NCI-H1092 treated with DMSO at 0.1 percent for 48 hours (cell line): ENCODE measurements around the gene LEKR1.

ENCODE experiments used
- DNase-seq: peaks from one replicate; lab custom pipeline; 2025; lab: John Stamatoyannopoulos, UW

Gene LEKR1

DNA sequence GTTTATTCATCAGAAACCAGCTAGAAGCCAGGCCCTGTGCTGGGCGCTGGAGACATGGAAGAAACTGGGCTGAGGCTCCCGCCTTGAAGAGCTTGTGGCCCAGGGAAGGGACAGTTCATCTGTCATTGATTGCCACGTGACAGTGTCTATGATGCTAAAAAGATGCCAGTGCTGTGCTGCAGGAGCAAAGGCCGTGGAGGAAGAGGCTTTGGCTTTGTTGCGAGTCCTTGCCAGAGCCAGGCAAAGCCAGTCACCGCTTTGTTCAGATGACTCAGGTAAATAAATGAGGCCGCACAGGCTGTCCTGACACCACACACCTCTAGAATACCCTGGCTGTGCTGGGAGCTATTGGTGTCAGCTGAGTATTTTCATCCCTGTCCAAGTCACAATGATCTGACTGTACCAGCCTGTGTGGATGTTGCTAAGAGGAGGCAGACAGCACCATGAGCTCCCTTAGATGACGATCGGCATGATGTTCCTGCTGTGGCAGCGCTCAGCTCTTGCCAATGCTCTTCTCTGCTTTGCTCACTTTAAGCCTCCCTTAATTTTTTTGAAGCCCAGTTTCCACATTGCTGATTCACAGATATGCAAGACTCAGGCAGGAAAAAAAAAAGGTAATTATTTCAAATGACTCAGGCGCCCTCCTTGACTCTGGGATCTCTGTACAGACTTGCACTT, 256.3 kb downstream of the LEKR1 start:
- no peak for DNase-seq

DNA sequence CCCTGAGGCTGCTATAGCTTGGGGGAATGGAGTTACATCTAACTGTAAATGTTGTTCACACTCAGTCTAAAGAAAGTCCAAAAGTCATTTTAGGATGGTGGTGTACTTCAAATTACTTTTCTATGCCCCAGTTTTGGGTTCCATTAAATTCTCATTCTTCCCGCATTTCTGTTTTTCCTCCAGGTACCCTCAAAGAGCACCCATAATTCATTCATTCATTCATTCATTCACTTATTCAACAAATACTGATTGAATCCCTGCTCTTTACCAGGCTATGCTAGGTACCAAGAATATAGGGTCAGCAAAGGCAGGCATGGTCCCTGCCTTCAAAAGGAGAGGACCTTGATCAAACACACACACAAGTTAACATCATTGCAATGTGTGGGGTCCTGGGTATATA, 257.7 kb downstream of the LEKR1 start:
- no peak for DNase-seq

DNA sequence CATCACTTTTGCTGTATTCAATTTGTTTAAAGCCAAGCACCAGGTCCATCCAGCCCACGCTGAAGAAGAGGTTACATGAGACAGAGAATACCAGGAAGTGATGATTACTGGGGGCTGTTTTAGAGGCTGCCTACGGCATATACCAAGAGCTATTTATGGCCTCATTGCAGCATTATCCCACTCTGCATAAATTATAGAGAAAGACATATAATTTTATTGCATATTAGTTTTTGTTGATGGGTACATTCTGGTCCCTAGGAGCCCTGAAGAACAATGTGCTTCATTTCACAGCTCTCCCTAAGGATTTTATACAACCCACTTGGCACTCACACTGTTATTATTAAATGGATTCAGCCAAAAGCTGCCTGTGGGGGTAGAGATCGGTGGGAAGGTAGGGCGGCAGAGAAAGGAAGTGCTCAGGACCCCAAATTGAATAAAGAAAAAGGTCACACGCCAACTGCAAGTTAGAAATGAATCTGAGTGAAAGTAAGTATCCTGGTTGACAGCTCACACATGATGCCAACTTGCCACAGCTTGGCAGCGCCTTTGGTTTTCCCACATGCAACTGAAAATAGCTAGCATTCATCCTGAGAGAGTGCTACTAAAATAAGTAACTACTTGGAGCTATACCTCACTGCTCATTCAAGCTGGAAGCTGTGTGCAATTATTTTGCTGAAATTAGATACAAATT, 260.1 kb downstream of the LEKR1 start:
- DNase-seq: no peak

DNA sequence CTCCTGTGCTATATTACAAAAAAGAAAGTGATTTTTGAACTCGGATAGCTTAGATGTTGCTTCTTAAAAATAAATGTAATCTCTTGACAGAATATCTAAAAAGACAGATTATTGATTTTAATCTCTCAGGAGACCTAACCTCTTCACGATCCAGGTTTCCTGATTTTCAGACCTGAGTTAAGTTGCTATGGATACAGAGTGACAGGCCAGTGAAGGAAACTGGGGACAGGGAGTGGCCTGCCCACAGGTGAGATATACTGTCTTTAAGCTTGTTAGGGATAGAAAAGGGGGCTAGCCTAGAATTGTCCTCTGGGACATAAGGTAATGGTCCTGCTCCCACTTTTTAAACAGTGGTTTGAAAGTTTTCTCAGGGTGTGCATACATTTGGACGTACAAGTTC, 260.6 kb downstream of the LEKR1 start:
- no peak for DNase-seq

DNA sequence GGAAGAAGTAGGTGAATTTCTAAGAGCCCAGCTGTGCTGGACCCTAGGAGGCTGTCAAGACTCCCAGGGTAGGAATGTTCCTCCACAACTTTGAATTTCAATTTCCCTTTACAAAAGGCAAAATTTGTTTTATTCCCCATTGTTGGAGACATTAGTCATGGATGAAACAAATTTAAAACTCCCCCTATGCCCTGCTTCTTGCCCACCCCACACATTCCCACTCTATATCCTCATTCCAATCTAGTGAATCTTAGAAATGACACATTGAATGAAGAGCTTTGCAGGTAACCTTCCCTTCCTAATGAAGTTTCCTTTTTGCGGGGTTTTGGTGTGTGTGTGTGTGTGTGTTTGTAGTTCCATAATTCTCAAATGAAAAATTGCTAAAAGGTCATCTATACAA, 261.2 kb downstream of the LEKR1 start:
- DNase-seq: no peak

DNA sequence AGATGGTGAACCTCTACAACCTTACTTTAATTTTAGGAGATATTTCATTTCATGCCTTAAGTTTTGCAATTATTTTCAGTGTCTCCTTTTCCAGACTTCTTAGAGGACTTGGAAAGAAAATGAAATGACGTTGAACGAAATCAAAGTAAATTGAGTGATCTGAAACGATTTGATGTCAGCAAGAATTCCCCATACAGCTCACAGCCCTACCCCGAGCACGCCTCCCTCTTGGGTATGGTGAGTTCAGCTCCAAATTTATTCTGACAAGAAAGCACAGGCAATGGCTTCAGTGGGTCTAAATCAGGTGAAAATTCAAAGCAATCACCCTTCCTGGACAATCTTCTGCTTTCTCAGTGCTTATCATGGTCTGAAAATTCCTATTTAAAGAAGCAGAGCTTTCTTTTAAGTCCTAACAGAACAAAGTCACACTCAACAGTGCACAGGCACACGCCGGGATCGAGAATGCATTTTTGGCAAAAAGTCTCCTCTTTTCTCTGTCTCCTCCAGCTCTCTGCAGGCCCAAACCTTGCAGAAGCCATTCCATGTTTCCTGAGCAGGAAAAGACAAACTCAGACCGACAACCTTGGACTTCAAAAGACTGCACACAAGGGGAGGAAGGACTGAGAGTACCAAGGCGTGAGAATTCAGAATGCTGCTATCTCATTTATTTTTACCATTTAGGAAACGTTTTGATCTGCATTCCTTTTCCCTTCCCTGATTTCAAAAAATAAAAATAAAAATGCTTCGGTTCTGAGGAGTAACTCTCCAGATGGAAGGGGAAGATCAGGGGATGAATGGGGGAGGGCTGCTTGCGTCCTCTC, 261.8 kb downstream of the LEKR1 start:
- no peak for DNase-seq

DNA sequence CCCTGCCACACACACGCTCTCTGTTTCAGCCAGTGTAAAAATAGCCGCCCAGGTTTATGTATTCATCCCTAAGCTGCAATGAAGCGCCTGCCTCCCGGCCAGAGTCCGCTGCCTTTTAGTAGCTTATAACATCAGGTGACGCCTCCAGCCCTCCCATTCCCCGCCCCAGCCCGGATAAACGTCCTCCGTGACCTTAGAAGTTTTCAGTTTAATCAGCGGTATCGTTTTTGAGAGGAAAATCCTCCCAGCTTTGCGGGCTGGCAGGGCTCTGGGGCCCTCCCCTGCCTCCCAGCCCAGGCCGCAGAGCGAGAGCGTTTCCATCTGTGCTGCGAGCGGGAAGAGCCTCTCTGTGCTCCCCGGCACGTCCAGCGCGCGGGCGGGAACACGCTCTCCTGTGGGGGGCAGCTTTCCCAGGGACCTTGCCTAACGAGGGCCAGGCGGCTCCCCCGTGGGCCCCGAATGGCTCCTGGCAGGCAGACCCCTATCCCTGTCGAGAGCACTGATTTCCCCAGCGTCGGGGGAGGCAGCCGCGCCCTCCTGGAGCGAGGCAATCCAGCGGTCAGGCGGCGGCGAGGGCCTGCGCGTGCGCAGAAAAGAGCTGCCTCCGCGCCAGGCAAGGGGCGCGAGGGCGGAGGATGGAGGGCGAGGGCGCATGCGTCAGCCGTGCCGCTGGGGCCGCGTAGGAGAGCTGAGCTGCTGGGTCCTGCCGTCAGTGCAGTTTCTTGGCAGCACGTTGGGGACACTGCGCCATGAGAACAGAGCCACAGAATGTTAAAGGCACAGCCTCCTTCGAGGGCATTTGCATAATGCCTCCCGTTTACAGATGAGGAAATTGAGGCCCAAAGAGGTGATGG, 262.7 kb downstream of the LEKR1 start:
- no peak for DNase-seq

DNA sequence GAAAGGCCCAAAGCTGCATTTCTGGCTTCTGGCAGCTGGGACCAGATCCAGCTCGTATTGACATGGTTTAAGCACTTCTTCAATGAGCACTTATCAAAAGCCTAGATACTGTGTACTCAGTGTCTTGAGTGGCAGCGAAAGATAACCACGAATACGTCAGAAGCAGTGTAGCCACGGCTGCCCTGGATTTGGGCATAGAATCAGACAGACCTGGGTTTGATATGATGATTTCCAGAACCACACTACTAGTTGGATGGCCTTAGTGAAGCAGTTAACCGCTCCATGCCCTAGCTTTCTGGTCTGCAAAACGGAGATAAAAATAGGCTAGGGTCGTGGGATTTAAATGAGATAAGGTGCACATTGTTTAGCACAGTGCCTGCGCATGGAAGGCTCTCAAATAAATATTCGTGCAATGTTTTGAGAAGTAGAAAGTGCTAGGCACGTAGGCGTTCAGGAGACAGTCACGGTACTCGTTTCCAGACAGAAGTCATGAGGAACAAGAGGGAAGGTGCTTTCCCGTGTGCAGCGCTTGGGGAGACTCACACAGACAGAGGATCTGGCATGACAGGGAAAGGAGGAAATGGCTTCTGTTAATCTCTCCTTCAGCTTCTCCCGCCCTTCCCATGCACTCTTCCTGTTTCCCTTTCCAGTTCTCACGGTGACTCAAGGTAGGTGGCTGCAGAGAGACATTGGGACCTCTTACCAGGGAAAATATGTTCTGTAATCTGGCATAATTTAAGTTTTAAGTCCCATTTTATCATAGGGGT, 263.5 kb downstream of the LEKR1 start:
- no peak for DNase-seq

DNA sequence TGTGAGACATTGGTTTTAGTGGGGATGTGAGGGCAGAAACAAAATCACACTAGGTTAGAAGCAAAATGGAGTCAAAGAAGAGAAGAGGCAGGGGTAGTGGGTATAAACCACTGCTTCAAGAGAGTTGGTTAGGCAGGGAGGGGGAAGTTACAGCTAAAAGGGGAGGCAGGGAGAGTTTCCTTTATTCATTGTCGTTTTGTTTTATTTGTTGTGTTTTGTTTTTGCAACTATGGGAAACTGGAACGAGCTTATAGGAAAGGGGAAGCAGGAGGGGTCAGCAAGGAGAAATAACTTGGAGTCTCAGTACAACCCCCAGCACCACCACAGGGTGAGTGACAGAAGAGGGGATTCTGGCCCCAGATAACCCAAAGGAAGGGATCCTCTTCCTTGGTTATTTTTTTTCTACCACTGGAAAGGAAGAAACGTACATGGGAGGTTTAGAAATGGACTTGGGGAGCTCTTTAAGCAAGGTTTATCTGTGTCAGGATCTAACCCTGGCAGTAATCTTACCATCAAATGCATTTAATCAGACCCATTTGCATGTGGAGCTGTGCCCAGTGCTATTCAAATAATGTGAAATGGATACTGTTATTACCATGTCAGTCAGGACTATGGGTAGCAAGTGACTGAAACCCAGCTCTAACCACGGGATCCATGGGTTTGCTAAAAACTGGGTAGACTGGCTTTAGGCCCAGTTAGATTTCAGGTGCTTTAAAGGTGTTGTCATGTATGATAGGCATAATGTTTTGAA, 265.1 kb downstream of the LEKR1 start:
- DNase-seq: no peak

DNA sequence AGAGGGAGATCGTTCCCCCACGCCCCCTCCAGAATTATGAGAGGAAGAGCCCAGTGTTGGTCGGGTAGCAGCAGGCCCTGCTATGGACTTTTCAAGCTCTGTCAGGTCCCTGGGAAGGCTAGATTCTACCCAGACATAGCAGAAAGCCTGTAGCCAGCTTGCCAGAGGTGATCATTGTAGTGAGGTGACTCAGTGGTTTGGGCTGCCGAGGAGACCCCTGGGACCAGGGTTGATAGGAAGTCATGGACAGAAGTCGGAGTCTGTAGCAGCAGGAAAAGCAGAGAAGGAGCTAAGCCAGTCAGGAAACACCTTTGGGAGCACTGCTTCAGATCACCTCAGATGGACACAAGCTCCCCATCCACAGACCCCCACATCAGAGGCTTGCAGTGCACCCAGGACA, 266.1 kb downstream of the LEKR1 start:
- DNase-seq: no peak

DNA sequence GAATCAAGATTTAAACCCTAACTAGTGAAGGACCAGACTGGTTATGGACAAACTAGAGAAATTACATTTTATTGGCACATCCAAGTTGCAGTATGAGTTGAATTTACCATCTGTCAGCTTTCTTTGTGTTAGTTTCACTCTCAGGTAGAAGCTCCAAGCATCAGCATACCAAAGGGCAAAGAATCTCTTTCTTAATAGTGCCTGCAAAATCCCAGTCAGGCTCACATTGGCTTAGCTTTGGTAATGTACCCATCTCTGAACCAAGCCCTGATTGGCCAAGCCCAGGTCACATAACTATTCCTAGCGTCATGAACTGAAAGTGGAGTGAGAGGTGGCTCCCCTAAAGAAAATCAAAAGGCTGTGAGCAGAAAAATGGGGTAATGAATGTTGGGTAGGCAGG, 266.9 kb downstream of the LEKR1 start:
- no peak for DNase-seq

DNA sequence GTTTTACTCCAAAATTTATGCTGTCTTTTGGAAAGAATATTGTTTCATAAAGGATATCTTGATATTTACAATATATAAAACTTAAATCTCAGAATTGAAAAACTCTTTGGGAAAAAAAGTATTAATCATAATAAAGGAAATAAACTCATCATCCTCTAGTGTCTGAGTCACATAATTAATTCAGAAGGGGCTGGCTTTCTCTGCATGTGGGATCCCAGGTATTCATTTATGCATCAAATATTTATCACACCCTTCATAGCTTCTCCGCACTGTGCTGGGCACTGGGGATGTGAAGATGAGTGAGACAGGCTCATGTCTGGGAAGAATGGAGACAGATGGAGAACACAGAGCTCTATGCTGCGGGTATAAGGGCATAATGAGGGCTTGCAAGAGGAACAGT, 268.1 kb downstream of the LEKR1 start:
- DNase-seq: no peak

DNA sequence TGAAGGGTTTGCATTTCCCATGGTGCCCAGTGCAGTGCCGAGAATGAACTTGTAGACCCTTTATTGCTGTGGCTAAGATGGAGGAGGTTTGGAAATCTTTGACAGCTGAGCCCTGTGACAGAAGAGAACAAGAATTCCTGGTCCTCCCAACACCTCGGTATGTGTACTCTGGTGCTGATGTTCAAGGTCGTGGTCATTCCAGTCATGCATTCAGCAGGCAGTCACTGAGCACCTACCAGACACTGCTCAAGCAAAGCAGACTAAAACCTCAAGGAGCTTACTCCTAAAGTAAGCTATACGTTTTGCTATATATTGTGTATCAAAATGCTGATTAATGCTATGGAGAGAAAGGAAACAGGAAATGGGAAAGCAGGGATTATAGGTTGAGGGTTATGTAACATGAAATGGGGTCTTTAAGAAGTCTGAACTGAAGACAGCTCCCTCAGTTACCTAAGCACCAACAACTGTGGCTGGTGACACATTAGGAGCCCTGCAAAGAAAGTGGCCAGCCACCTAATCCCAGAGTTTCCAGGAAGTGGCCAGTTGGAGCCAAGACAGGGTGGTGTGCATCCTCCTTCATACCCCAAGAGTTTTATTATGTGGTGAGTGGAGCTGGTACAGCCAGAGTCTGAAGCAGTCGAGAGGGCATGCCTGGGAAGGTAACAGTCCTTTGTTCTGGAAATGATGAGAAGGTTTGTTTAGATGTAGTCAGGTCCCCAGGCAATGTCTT, 268.8 kb downstream of the LEKR1 start:
- no peak for DNase-seq
